Tibial artery (tissue), 4 donors: ENCODE results near the gene EP400.

Experiments
- DNase-seq, 2 donors: peaks; one replicate each; pipeline ENCODE4 v3.0.0-alpha.2; 2019
- H3K27ac ChIP-seq, 2 donors: fragments of 200-600 bp; sonication (generic) in 1 of 2; 1 replicate in 1 of 2; 2 replicates in 1 of 2; pipeline ENCODE4 v1.5.1; 2018 to 2019; ENCODE audit warnings: mild to moderate bottlenecking in 1 of 2
- H3K27me3 ChIP-seq, 2 donors: fragments of 200-600 bp; sonication (generic) in 1 of 2; one replicate each; pipeline versions ENCODE4 v1.5.1 to v1.6.0; 2016 to 2019
- H3K36me3 ChIP-seq, 3 donors: fragments of 200-600 bp; sonication (generic) in 2 of 3; one replicate each; pipeline ENCODE4 v1.5.1; 2016 to 2019; ENCODE audit warnings: mild to moderate bottlenecking in 2 of 3
- H3K4me1 ChIP-seq, 4 donors: fragments of 200-600 bp; sonication (generic) in 2 of 4; 1 replicate in 3 of 4; 2 replicates in 1 of 4; pipeline ENCODE4 v1.5.1; 2016 to 2019
- H3K4me3 ChIP-seq, 2 donors: fragments of 200-600 bp; sonication (generic) in 1 of 2; 1 replicate in 1 of 2; 2 replicates in 1 of 2; pipeline ENCODE4 v1.5.1; 2018 to 2019; ENCODE audit warnings: mild to moderate bottlenecking in 2 of 2
- H3K9me3 ChIP-seq, 3 donors: fragments of 200-600 bp; sonication (generic) in 1 of 3; one replicate each; pipeline ENCODE4 v1.5.1; 2016 to 2019
- intact Hi-C: fragments of 100-400 bp; cut with DNase I; formaldehyde crosslinking; loops from one replicate; pipeline ENCODE4 v1.15.0; 2023; ENCODE audit warnings: low total_unique reads
- TF ChIP-seq, protein P1 (sequence below), 2 experiments: fragments of 200-600 bp in 1 of 2; fragments of 450-650 bp in 1 of 2; IDR thresholded peaks; one replicate each; pipeline ENCODE4 v1.5.1; 2017 to 2019; ENCODE audit warnings: antibody characterized with exemption in 2 of 2, mild to moderate bottlenecking in 1 of 2, moderate library complexity in 1 of 2

EP400 gene

DNA sequence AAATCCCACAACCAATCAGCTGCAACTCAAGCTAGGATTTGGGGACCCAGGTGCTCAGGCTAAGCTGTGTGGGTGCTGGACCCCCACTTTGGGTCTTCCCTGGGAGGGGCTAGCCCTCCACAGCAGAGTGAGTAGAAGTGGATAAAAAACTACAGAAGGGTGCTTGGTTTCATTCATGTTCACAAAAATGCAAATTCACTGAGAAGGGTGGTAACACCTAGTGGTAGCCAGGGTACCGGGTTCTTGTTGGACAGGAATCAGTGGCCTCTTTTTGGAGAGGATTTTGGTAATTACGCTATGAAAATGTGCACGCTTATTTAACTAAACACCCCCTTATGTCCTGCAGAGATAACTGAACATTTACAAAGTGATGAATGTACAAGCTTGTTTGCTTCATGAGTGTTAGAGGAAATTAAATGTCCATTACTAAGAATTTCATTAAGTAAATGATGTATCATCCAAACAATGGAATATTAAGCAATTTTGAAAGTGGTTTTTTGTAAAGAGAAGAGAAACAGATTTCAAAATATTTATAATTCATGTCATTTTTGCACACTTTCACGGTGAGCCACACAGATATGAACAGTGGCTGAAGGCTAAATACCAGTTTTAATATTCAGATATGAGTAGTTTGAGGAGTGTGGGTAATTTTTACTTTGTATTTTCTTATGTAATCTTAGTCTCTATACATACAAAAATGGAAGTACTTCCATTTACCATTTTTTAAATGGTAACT is 116.0 kb downstream of the EP400 start:
- Histone ChIP-seq H3K9me3 (no peaks in the 10 kb centered on the region), H3K27ac (no peak overlapping the region), H3K4me1 (no peaks in the 10 kb centered on the region), H3K36me3 (peaks cover 67 to 98% (median 90%) of the 10 kb centered on the region in 3 donors), H3K4me3 (no peak overlapping the region), H3K27me3 (no peaks in the 10 kb centered on the region)
- DNase-seq = no peak
- intact Hi-C loops = no loop called here
- TF ChIP-seq, protein P1, sequence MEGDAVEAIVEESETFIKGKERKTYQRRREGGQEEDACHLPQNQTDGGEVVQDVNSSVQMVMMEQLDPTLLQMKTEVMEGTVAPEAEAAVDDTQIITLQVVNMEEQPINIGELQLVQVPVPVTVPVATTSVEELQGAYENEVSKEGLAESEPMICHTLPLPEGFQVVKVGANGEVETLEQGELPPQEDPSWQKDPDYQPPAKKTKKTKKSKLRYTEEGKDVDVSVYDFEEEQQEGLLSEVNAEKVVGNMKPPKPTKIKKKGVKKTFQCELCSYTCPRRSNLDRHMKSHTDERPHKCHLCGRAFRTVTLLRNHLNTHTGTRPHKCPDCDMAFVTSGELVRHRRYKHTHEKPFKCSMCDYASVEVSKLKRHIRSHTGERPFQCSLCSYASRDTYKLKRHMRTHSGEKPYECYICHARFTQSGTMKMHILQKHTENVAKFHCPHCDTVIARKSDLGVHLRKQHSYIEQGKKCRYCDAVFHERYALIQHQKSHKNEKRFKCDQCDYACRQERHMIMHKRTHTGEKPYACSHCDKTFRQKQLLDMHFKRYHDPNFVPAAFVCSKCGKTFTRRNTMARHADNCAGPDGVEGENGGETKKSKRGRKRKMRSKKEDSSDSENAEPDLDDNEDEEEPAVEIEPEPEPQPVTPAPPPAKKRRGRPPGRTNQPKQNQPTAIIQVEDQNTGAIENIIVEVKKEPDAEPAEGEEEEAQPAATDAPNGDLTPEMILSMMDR (IDR thresholded peaks at IDR 0.05) = no peak

DNA sequence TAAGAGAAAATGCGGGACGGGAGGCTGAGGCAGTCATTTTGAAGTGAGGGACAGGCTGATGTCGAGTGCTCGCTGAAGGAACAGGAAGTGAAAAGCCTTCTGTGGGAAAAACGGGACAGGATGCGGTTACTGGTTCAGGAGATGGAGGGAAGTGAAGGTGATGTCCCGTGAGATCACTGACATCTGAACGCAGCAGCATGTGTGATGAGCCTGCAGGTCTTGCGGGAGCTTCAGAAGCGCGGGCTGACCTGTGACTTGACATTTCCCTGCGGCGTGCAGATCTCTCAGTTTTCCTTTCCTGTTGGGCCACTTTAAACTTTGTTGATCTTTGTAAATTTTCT is 116.6 kb downstream of the EP400 start:
- H3K4me1 ChIP-seq = no peaks in the 10 kb centered on the region
- intact Hi-C loops = no loop called here
- peaks cover 66 to 98% (median 90%) of the 10 kb centered on the region in 3 donors for H3K36me3 ChIP-seq
- no peak overlapping the region for H3K4me3 ChIP-seq
- H3K27ac ChIP-seq = no peak overlapping the region
- TF ChIP-seq, protein P1 (IDR thresholded peaks at IDR 0.05) = no peak
- no peaks in the 10 kb centered on the region for H3K27me3 ChIP-seq
- no peak for DNase-seq
- H3K9me3 ChIP-seq = no peaks in the 10 kb centered on the region

DNA sequence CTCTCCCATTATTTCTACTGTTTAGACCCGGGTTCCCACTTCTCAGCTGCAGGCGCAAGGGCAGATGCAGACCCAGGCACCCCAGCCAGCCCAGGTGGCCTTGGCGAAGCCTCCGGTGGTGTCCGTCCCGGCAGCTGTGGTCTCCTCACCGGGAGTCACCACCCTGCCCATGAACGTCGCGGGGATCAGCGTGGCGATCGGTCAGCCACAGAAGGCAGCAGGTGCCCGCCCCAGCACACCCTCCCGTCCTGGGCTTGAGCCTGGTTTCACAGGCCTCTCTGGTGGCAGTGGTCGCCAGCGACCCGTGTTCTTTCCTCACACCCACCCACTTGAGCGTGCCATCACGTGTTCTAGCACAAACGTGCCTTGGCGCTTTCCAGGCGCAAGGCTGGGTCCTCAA is 117.0 kb downstream of the EP400 start:
- H3K4me1 ChIP-seq = no peaks in the 10 kb centered on the region
- intact Hi-C loops = no loop called here
- H3K9me3 ChIP-seq = no peaks in the 10 kb centered on the region
- no peaks in the 10 kb centered on the region for H3K27me3 ChIP-seq
- DNase-seq = no peak
- TF ChIP-seq, protein P1 (IDR thresholded peaks at IDR 0.05) = no peak
- no peak overlapping the region for H3K27ac ChIP-seq
- no peak overlapping the region for H3K4me3 ChIP-seq
- H3K36me3 ChIP-seq = peaks cover 62 to 98% (median 90%) of the 10 kb centered on the region in 3 donors

DNA sequence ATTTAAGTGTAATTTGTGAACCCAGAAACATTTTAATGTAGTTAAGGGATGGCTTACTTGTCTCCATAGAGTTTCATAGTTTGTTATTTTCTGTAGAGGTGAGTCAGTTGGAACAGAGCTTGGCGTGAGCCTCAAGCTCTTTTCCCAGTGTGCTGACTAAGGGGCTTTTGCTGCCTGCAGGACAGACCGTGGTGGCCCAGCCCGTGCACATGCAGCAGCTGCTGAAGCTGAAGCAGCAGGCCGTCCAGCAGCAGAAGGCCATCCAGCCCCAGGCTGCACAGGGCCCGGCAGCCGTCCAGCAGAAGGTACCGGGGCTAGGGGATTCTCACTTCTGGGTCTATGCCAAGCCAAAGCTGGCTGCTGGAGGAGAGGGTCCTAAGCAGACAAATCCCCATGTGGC is 117.4 kb downstream of the EP400 start:
- no peak overlapping the region for H3K27ac ChIP-seq
- H3K36me3 ChIP-seq = peaks cover 58 to 98% (median 89%) of the 10 kb centered on the region in 3 donors
- DNase-seq = no peak
- intact Hi-C loops = no loop called here
- H3K4me1 ChIP-seq = no peaks in the 10 kb centered on the region
- H3K27me3 ChIP-seq = no peaks in the 10 kb centered on the region
- TF ChIP-seq, protein P1 (IDR thresholded peaks at IDR 0.05) = no peak
- H3K9me3 ChIP-seq = no peaks in the 10 kb centered on the region
- no peak overlapping the region for H3K4me3 ChIP-seq

DNA sequence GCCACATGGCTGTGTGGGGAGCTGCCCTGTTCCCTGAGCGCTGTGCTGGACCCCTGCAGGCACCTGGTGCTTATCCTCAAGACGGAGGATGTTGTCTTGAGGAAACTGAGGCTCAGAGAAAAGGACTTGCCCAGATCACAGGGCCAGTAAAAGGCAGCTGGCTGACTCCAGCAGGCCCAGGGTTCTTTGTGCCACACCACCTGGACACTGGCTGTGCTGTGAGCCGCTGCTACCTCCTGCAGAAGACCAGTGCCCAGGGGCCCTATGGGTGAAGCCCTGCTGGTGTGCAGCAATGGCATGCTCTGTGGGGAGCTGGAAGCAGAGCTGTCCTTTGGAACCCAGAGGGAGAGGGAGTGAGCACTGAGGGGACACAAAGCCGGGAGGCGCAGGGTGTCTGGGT is 118.5 kb downstream of the EP400 start:
- Histone ChIP-seq H3K36me3 (peaks cover 49 to 98% (median 78%) of the 10 kb centered on the region in 3 donors), H3K4me3 (no peak overlapping the region), H3K9me3 (no peaks in the 10 kb centered on the region), H3K4me1 (no peaks in the 10 kb centered on the region), H3K27ac (no peak overlapping the region), H3K27me3 (no peaks in the 10 kb centered on the region)
- DNase-seq = no peak
- TF ChIP-seq, protein P1 (IDR thresholded peaks at IDR 0.05) = no peak
- intact Hi-C loops = no loop called here
